ENCODE data around the gene FBXO42. TPM values are rescaled to one million over a fixed set of nuclear protein-coding genes. Genes with fewer than 3 reads are reported as not detected.

The FBXO42 gene
- total RNA-seq, 1 donor from 2014 or later, result 18.8 TPM

DNA sequence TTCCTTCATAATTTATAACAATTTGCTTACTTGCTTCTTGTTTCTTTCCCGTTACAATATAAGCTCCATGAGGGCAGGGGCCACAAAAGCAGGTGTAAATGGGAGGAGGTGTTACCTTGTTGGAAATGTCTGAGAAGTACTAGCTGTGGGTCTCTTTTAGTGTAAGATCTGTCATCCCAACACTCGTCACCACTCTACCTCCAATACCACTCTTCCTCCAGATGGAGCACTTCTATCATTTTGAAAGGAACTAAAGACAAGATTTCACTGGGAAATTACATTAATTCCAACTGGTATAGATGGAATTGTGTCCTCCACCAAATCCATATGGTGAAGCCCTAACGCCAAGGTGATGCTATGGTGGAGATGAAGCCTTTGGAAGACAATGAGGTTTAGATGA is 62.3 kb downstream of the FBXO42 start:
- Histone ChIP-seq H3K27ac (no peak overlapping the region), H3K36me3 (no peaks in the 10 kb centered on the region), H3K27me3 (no peaks in the 10 kb centered on the region), H3F3A (ENCODE audit: low read depth) (no peaks in the 10 kb centered on the region), H3K9me3 (ENCODE audit: low read depth) (no peaks in the 10 kb centered on the region), H3K79me2 (ENCODE audit: low read depth) (peaks cover 13% of the 10 kb centered on the region), H3K4me2 (no peak overlapping the region), H3K4me1 (no peaks in the 10 kb centered on the region), H3K9ac (no peak overlapping the region), H4K20me1 (ENCODE audit: low read depth) (peaks cover 33% of the 10 kb centered on the region), H3K4me3 (no peak overlapping the region), H2AFZ (replicated peaks) (no peak overlapping the region)
- H3K4me3 Mint-ChIP-seq, result no peak overlapping the region
- H3K27ac Mint-ChIP-seq, result no peak overlapping the region
- H3K9me3 Mint-ChIP-seq, result no peaks in the 10 kb centered on the region
- H3K27me3 Mint-ChIP-seq (ENCODE audit: insufficient read depth, low read depth), result no peaks in the 10 kb centered on the region
- no peaks in the 10 kb centered on the region for H3K4me1 Mint-ChIP-seq
- TF ChIP-seq EZH2phosphoT487 (IDR thresholded peaks at IDR 0.05) (no peak), EZH2 (IDR thresholded peaks at IDR 0.05) (no peak)
- TF ChIP-seq, protein P1, sequence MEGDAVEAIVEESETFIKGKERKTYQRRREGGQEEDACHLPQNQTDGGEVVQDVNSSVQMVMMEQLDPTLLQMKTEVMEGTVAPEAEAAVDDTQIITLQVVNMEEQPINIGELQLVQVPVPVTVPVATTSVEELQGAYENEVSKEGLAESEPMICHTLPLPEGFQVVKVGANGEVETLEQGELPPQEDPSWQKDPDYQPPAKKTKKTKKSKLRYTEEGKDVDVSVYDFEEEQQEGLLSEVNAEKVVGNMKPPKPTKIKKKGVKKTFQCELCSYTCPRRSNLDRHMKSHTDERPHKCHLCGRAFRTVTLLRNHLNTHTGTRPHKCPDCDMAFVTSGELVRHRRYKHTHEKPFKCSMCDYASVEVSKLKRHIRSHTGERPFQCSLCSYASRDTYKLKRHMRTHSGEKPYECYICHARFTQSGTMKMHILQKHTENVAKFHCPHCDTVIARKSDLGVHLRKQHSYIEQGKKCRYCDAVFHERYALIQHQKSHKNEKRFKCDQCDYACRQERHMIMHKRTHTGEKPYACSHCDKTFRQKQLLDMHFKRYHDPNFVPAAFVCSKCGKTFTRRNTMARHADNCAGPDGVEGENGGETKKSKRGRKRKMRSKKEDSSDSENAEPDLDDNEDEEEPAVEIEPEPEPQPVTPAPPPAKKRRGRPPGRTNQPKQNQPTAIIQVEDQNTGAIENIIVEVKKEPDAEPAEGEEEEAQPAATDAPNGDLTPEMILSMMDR (IDR thresholded peaks at IDR 0.05), result no peak
- peaks cover 12% of the 10 kb centered on the region for H3K36me3 Mint-ChIP-seq
- no peak for DNase-seq (ENCODE audit: low spot score)

DNA sequence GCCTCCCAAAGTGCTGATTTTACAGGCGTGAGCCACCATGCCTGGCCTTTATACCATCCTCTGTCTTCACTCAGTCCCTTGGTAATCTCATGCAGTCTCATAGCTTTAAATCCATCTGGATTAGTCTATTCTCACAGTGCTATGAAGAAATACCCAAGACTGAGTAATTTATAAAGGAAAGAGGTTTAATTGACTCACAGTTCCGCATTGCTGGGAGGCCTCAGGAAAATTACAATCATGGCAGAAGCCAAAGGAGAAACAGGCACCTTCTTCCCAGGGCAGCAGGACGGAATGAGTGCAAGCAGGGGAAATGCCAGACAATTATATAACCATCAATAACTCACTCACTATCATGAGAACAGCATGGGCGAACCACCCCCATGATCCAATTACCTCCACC is 66.2 kb downstream of the FBXO42 start:
- Mint-ChIP-seq H3K36me3 (peaks cover 14% of the 10 kb centered on the region), H3K27ac (no peak overlapping the region), H3K9me3 (no peaks in the 10 kb centered on the region), H3K27me3 (ENCODE audit: insufficient read depth, low read depth) (no peaks in the 10 kb centered on the region), H3K4me3 (no peak overlapping the region), H3K4me1 (no peaks in the 10 kb centered on the region)
- no peaks in the 10 kb centered on the region for H3F3A ChIP-seq (ENCODE audit: low read depth)
- no peaks in the 10 kb centered on the region for H3K4me1 ChIP-seq
- H3K4me3 ChIP-seq, result no peak overlapping the region
- no peaks in the 10 kb centered on the region for H3K9me3 ChIP-seq (ENCODE audit: low read depth)
- no peak overlapping the region for H3K9ac ChIP-seq
- H3K27ac ChIP-seq, result no peak overlapping the region
- H2AFZ ChIP-seq (replicated peaks), result no peak overlapping the region
- no peaks in the 10 kb centered on the region for H3K27me3 ChIP-seq
- no peak for DNase-seq (ENCODE audit: low spot score)
- no peaks in the 10 kb centered on the region for H3K36me3 ChIP-seq
- peaks cover 5% of the 10 kb centered on the region for H3K79me2 ChIP-seq (ENCODE audit: low read depth)
- TF ChIP-seq, protein P1 (IDR thresholded peaks at IDR 0.05), result no peak
- TF ChIP-seq EZH2phosphoT487 (IDR thresholded peaks at IDR 0.05), result no peak
- TF ChIP-seq EZH2 (IDR thresholded peaks at IDR 0.05), result no peak
- H4K20me1 ChIP-seq (ENCODE audit: low read depth), result peaks cover 25% of the 10 kb centered on the region
- no peak overlapping the region for H3K4me2 ChIP-seq

DNA sequence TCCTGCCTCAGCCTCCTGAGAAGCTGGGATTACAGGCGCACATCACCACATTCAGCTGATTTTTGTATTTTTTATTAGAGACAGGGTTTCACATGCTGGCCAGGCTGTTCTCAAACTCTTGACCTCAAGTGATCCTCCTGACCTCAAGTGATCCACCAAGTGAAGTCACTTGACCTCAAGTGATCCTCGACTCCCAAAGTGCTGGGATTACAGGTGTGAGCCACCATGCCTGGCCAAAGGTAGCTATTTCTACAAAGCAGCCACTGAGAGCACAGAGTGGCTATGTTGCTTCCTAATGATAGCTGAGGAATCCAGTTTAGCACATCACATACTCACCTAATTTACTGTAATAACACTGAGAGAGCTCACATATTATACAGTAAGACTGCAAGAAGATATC is 70.5 kb downstream of the FBXO42 start:
- no peaks in the 10 kb centered on the region for H3K9me3 Mint-ChIP-seq
- TF ChIP-seq EZH2 (IDR thresholded peaks at IDR 0.05) (no peak), EZH2phosphoT487 (IDR thresholded peaks at IDR 0.05) (no peak)
- TF ChIP-seq, protein P1 (IDR thresholded peaks at IDR 0.05), result no peak
- H3K4me1 Mint-ChIP-seq, result no peaks in the 10 kb centered on the region
- H3K9me3 ChIP-seq (ENCODE audit: low read depth), result no peaks in the 10 kb centered on the region
- no peak overlapping the region for H3K4me3 ChIP-seq
- peaks cover 22% of the 10 kb centered on the region for H4K20me1 ChIP-seq (ENCODE audit: low read depth)
- peaks cover 11% of the 10 kb centered on the region for H3K36me3 Mint-ChIP-seq
- H3K4me1 ChIP-seq, result no peaks in the 10 kb centered on the region
- no peak for DNase-seq (ENCODE audit: low spot score)
- no peak overlapping the region for H3K4me2 ChIP-seq
- H3K9ac ChIP-seq, result no peak overlapping the region
- no peak overlapping the region for H3K27ac ChIP-seq
- no peaks in the 10 kb centered on the region for H3K36me3 ChIP-seq
- H3K27ac Mint-ChIP-seq, result no peak overlapping the region
- no peak overlapping the region for H3K4me3 Mint-ChIP-seq
- peaks cover 4% of the 10 kb centered on the region for H3F3A ChIP-seq (ENCODE audit: low read depth)
- no peak overlapping the region for H2AFZ ChIP-seq (replicated peaks)
- no peaks in the 10 kb centered on the region for H3K27me3 Mint-ChIP-seq (ENCODE audit: insufficient read depth, low read depth)
- H3K27me3 ChIP-seq, result no peaks in the 10 kb centered on the region
- peaks cover 4% of the 10 kb centered on the region for H3K79me2 ChIP-seq (ENCODE audit: low read depth)
